ENCODE data around the gene FBXL4. TPM values are rescaled to one million over a fixed set of nuclear protein-coding genes. Genes with fewer than 3 reads are reported as not detected.

Gene FBXL4
- total RNA-seq, 2 experiments from 2014 or later = 14.5 to 20.9 TPM

GRCh38 chr6:98839781-98840361, 107.9 kb downstream of the FBXL4 start:
- H3K9me2 ChIP-seq (ENCODE audit: insufficient read depth, low read length) = no peaks in the 10 kb centered on the region
- no peaks in the 10 kb centered on the region for H3K79me2 ChIP-seq (ENCODE audit: insufficient read depth, low read depth, low read length)
- BruUV-seq (replicated peaks) = no TSS peak
- no peak for TF ChIP-seq EZH2phosphoT487 (IDR thresholded peaks at IDR 0.05; ENCODE audit: borderline replicate concordance, low read depth, low read length)
- H3K27ac ChIP-seq (ENCODE audit: low read depth, low read length, poor library complexity, severe bottlenecking) = no peak overlapping the region
- H3K36me3 ChIP-seq (ENCODE audit: insufficient read depth, low read length) = no peaks in the 10 kb centered on the region
- H3K4me3 ChIP-seq (ENCODE audit: low read depth, low read length, poor library complexity, severe bottlenecking) = no peak overlapping the region
- no peak overlapping the region for H2AFZ ChIP-seq (ENCODE audit: low read length)
- intact Hi-C loops (cut with micrococcal nuclease; ENCODE audit: unreplicated experiment) = loop anchor here (5.0 to 10.0 kb wide), 2 partner anchors 192 to 1125 kb away; no protein-coding TSS in a partner anchor
- CTCF ChIA-PET (ENCODE audit: unreplicated experiment) = no interaction called here
- H3K4me1 ChIP-seq (ENCODE audit: insufficient read depth, low read length, poor library complexity, severe bottlenecking) = peaks cover 5% of the 10 kb centered on the region
- no peak for DNase-seq (ENCODE audit: low spot score)
- POLR2A ChIA-PET = no interaction called here
- no peaks in the 10 kb centered on the region for H3K9me3 ChIP-seq (ENCODE audit: low read length)
- no peak overlapping the region for H3K4me2 ChIP-seq (ENCODE audit: low read length)
- H4K20me1 ChIP-seq (ENCODE audit: insufficient read depth, low read length) = peaks cover 4% of the 10 kb centered on the region; the same call in 1 of the 2 replicates

GRCh38 chr6:98838975-98839374, 108.8 kb downstream of the FBXL4 start:
- Histone ChIP-seq H3K4me2 (ENCODE audit: low read length) (no peak overlapping the region), H3K27ac (ENCODE audit: low read depth, low read length, poor library complexity, severe bottlenecking) (no peak overlapping the region), H3K79me2 (ENCODE audit: insufficient read depth, low read depth, low read length) (no peaks in the 10 kb centered on the region), H3K4me1 (ENCODE audit: insufficient read depth, low read length, poor library complexity, severe bottlenecking) (peaks cover 5% of the 10 kb centered on the region), H3K4me3 (ENCODE audit: low read depth, low read length, poor library complexity, severe bottlenecking) (no peak overlapping the region), H3K36me3 (ENCODE audit: insufficient read depth, low read length) (no peaks in the 10 kb centered on the region), H3K9me3 (ENCODE audit: low read length) (no peaks in the 10 kb centered on the region), H4K20me1 (ENCODE audit: insufficient read depth, low read length) (peaks cover 4% of the 10 kb centered on the region; the same call in 1 of the 2 replicates), H2AFZ (ENCODE audit: low read length) (no peak overlapping the region), H3K9me2 (ENCODE audit: insufficient read depth, low read length) (no peaks in the 10 kb centered on the region)
- intact Hi-C loops (cut with micrococcal nuclease; ENCODE audit: unreplicated experiment) = loop anchor here (5.0 to 10.0 kb wide), 2 partner anchors 193 to 1124 kb away; no protein-coding TSS in a partner anchor
- ChIA-PET CTCF (ENCODE audit: unreplicated experiment) (no interaction called here), POLR2A (no interaction called here)
- TF ChIP-seq EZH2phosphoT487 (IDR thresholded peaks at IDR 0.05; ENCODE audit: borderline replicate concordance, low read depth, low read length) (no peak), CTCF (conservative IDR thresholded peaks at IDR 0.05; ENCODE audit: low read length) (no peak)
- BruUV-seq (replicated peaks) = no TSS peak
- no peak for DNase-seq (ENCODE audit: low spot score)

GRCh38 chr6:98838032-98838431, 109.7 kb downstream of the FBXL4 start:
- intact Hi-C loops (cut with micrococcal nuclease; ENCODE audit: unreplicated experiment) = loop anchor here (5.0 to 10.0 kb wide), 2 partner anchors 194 to 1123 kb away; no protein-coding TSS in a partner anchor
- ChIA-PET CTCF (ENCODE audit: unreplicated experiment) (no interaction called here), POLR2A (interaction anchor here (0.7 kb wide), 1 partner anchor 345 kb away, joined by 3 read pairs; no protein-coding TSS in a partner anchor)
- peaks cover 4% of the 10 kb centered on the region; the same call in 1 of the 2 replicates for H4K20me1 ChIP-seq (ENCODE audit: insufficient read depth, low read length)
- no peaks in the 10 kb centered on the region for H3K36me3 ChIP-seq (ENCODE audit: insufficient read depth, low read length)
- no peak overlapping the region for H3K27ac ChIP-seq (ENCODE audit: low read depth, low read length, poor library complexity, severe bottlenecking)
- no peak overlapping the region for H2AFZ ChIP-seq (ENCODE audit: low read length)
- TF ChIP-seq CTCF (conservative IDR thresholded peaks at IDR 0.05; ENCODE audit: low read length) (no peak), EZH2phosphoT487 (IDR thresholded peaks at IDR 0.05; ENCODE audit: borderline replicate concordance, low read depth, low read length) (no peak)
- BruUV-seq (replicated peaks) = no TSS peak
- H3K4me3 ChIP-seq (ENCODE audit: low read depth, low read length, poor library complexity, severe bottlenecking) = no peak overlapping the region
- H3K9me3 ChIP-seq (ENCODE audit: low read length) = no peaks in the 10 kb centered on the region
- H3K4me1 ChIP-seq (ENCODE audit: insufficient read depth, low read length, poor library complexity, severe bottlenecking) = peaks cover 5% of the 10 kb centered on the region
- no peaks in the 10 kb centered on the region for H3K9me2 ChIP-seq (ENCODE audit: insufficient read depth, low read length)
- no peaks in the 10 kb centered on the region for H3K79me2 ChIP-seq (ENCODE audit: insufficient read depth, low read depth, low read length)
- no peak overlapping the region for H3K4me2 ChIP-seq (ENCODE audit: low read length)
- no peak for DNase-seq (ENCODE audit: low spot score)
